ENCODE data around the gene RORC.

DNA sequence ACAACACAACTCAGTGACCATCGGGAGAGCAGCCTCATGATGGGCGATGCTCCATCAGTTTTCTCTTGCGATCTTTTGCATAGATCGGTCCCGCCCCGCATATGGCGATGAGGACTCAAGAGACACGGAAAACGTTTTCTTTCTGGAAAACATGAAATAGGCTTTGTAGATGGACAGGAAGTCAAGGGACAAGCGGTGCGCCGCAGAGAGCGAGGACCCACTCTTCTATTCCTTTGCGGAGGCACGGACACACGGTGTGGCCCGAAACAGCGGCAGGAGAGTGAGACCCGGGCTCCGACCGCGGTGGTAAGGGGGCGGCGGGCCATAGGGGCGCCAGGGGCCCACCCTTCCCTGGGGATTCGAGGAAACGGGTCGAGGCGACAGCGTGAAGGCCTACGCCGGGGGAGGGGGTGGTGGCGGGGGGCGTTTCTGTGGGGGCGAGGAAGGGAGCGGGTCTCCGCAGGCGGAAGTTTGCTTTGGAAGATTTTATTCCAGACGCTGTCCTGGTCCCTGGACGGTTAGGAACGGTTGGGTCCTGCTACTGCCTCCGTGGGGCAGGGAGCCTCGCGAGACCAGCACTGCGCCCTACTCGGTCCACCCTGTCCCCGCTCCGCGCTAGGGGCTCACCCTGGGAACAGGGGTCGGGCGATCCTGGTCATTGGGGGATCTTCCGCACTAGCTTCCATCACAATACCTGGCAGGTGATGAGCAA, 40.5 kb downstream of the RORC start:
- TF ChIP-seq, protein P1, sequence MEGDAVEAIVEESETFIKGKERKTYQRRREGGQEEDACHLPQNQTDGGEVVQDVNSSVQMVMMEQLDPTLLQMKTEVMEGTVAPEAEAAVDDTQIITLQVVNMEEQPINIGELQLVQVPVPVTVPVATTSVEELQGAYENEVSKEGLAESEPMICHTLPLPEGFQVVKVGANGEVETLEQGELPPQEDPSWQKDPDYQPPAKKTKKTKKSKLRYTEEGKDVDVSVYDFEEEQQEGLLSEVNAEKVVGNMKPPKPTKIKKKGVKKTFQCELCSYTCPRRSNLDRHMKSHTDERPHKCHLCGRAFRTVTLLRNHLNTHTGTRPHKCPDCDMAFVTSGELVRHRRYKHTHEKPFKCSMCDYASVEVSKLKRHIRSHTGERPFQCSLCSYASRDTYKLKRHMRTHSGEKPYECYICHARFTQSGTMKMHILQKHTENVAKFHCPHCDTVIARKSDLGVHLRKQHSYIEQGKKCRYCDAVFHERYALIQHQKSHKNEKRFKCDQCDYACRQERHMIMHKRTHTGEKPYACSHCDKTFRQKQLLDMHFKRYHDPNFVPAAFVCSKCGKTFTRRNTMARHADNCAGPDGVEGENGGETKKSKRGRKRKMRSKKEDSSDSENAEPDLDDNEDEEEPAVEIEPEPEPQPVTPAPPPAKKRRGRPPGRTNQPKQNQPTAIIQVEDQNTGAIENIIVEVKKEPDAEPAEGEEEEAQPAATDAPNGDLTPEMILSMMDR (IDR thresholded peaks at IDR 0.05): no peak
- TF ChIP-seq POLR2A (IDR thresholded peaks at IDR 0.05): no peak
- no peak for TF ChIP-seq EP300 (IDR thresholded peaks at IDR 0.05)
